Osteoblast (primary cell): Measurements from ENCODE around the gene DSCAML1. TPM values are rescaled to one million over a fixed set of nuclear protein-coding genes. Genes with fewer than 3 reads are reported as not detected.
A peak's percentile ranks its signal among the peaks of the same experiment; 100 is the strongest.

Experiments
- DNase-seq: peaks from one replicate; pipeline ENCODE4 v3.0.0; 2011; ENCODE audit warnings: low spot score, mixed read lengths; ENCODE audit not compliant: insufficient read length; ENCODE audit errors: missing footprints
- H2AFZ ChIP-seq: 2 replicates; pipeline ENCODE4 v1.6.0; 2011; ENCODE audit warnings: mild to moderate bottlenecking, low read length
- H3K27ac ChIP-seq: 2 replicates; pipeline ENCODE4 v1.5.1; 2011; ENCODE audit warnings: mild to moderate bottlenecking, low read depth, low read length, moderate library complexity
- H3K27me3 ChIP-seq: 2 replicates; pipeline ENCODE4 v1.6.0; 2012; ENCODE audit warnings: mild to moderate bottlenecking, control low read depth, inconsistent platforms, low read length, moderate library complexity; ENCODE audit not compliant: insufficient read depth
- H3K36me3 ChIP-seq: 2 replicates; pipeline ENCODE4 v1.5.1; 2011; ENCODE audit warnings: mild to moderate bottlenecking, low read length, control low read depth, moderate library complexity; ENCODE audit not compliant: insufficient read depth
- H3K4me1 ChIP-seq: 2 replicates; pipeline ENCODE4 v1.5.1; 2011; ENCODE audit warnings: mild to moderate bottlenecking, low read length, control low read depth, moderate library complexity; ENCODE audit not compliant: insufficient read depth
- H3K4me2 ChIP-seq: 2 replicates; pipeline ENCODE4 v1.6.0; 2011; ENCODE audit warnings: mild to moderate bottlenecking, low read length; ENCODE audit not compliant: insufficient read depth
- H3K4me3 ChIP-seq: fragments of 200-600 bp; sonication (generic); 3 replicates; pipeline ENCODE4 v1.5.1; 2012; ENCODE audit warnings: mild to moderate bottlenecking, low read length, inconsistent platforms; ENCODE audit not compliant: insufficient read depth
- H3K79me2 ChIP-seq: 2 replicates; pipeline ENCODE4 v1.6.0; 2012; ENCODE audit warnings: mild to moderate bottlenecking, low read length, control low read depth, inconsistent platforms; ENCODE audit not compliant: insufficient read depth
- H3K9me3 ChIP-seq: 2 replicates; pipeline ENCODE4 v1.5.1; 2011; ENCODE audit warnings: low read depth, low read length, control low read depth
- H4K20me1 ChIP-seq: 2 replicates; pipeline ENCODE4 v1.6.0; 2012; ENCODE audit warnings: mild to moderate bottlenecking, low read length, control low read depth; ENCODE audit not compliant: insufficient read depth
- CTCF ChIP-seq: IDR thresholded peaks from 2 replicates; pipeline ENCODE4 v1.5.1; 2011; ENCODE audit warnings: mild to moderate bottlenecking, low read depth, low read length, moderate library complexity; ENCODE audit errors: extremely low read depth
- total RNA-seq: library from RNA; depleted of rRNA; stranded (reverse); fragments of >200 nt; gene quantifications from 2 replicates; pipeline ENCODE4 v1.2.3, GENCODE V29; 2012

Gene DSCAML1
- total RNA-seq, 1 donor: not detected

GRCh38 chr11:117453886-117454563, 343.0 kb downstream of the DSCAML1 start:
- H3K79me2 ChIP-seq: no peaks in the 10 kb centered on the region
- no peak overlapping the region for H2AFZ ChIP-seq
- no peak overlapping the region for H3K4me3 ChIP-seq
- H3K36me3 ChIP-seq: no peaks in the 10 kb centered on the region
- no peaks in the 10 kb centered on the region for H3K4me1 ChIP-seq
- no peak overlapping the region for H3K4me2 ChIP-seq
- H3K27me3 ChIP-seq: peaks cover 4% of the 10 kb centered on the region
- DNase-seq: no peak
- no peaks in the 10 kb centered on the region for H4K20me1 ChIP-seq
- H3K9me3 ChIP-seq: no peaks in the 10 kb centered on the region
- TF ChIP-seq CTCF: no peak
- H3K27ac ChIP-seq: no peak overlapping the region

- no peak overlapping the region for H3K27ac ChIP-seq
Observed at GRCh38 chr11:117449111-117449693, 347.8 kb downstream of the DSCAML1 start.

GRCh38 chr11:117444711-117445658, 352.0 kb downstream of the DSCAML1 start:
- TF ChIP-seq CTCF: no peak
- H3K9me3 ChIP-seq: no peaks in the 10 kb centered on the region
- H3K4me2 ChIP-seq: no peak overlapping the region
- DNase-seq: peak; percentile 59
- H2AFZ ChIP-seq: no peak overlapping the region
- no peaks in the 10 kb centered on the region for H3K79me2 ChIP-seq
- no peaks in the 10 kb centered on the region for H3K4me1 ChIP-seq
- H3K36me3 ChIP-seq: no peaks in the 10 kb centered on the region
- H3K27ac ChIP-seq: no peak overlapping the region
- no peak overlapping the region for H3K4me3 ChIP-seq
- H4K20me1 ChIP-seq: no peaks in the 10 kb centered on the region
- peaks cover 12% of the 10 kb centered on the region for H3K27me3 ChIP-seq

More at GRCh38 chr11:117449111-117449693, 347.8 kb downstream of the DSCAML1 start:
- no peaks in the 10 kb centered on the region for H4K20me1 ChIP-seq
- no peak for TF ChIP-seq CTCF
- H3K4me3 ChIP-seq: no peak overlapping the region
- no peak for DNase-seq
- no peaks in the 10 kb centered on the region for H3K27me3 ChIP-seq
- no peaks in the 10 kb centered on the region for H3K4me1 ChIP-seq
- no peak overlapping the region for H2AFZ ChIP-seq
- no peak overlapping the region for H3K4me2 ChIP-seq
- H3K79me2 ChIP-seq: no peaks in the 10 kb centered on the region
- no peaks in the 10 kb centered on the region for H3K36me3 ChIP-seq
- H3K9me3 ChIP-seq: no peaks in the 10 kb centered on the region
